ENCODE measurements around the gene ERBB4. TPM values are rescaled to one million over a fixed set of nuclear protein-coding genes. Genes with fewer than 3 reads are reported as not detected.

ERBB4 gene
- total and polyA plus RNA-seq, 2 of the 8 experiments (the other 6 are each of a cell fraction or from before 2014, with no cell fraction given), result 0.34 to 1.3 TPM

GRCh38 chr2:212136216-212136795, 402.3 kb downstream of the ERBB4 start:
- Histone ChIP-seq H3K79me1 (ENCODE audit: low read depth, low read length) (no peaks in the 10 kb centered on the region), H3K14ac (ENCODE audit: insufficient read length) (no peak overlapping the region), H3K9ac (replicated peaks in 1 of 4; ENCODE audit: extremely low read depth in 1 of 4, low read depth in 3 of 4, low read length in 3 of 4) (no peak overlapping the region), H3K4me2 (ENCODE audit: insufficient read depth in 1 of 2, low read depth in 2 of 2, low read length in 2 of 2) (no peak overlapping the region), H3K27ac (ENCODE audit: low read depth, low read length) (no peak overlapping the region), H2BK12ac (ENCODE audit: low read depth, low read length) (no peak overlapping the region), H3K4ac (replicated peaks; ENCODE audit: insufficient read length, low read depth, low read length) (no peak overlapping the region), H2BK120ac (replicated peaks; ENCODE audit: low read depth, low read length) (no peak overlapping the region), H2BK20ac (ENCODE audit: low read length) (no peak overlapping the region), H3K18ac (ENCODE audit: extremely low read depth, low read length) (no peak overlapping the region), H3K79me2 (ENCODE audit: control insufficient read depth in 1 of 2, insufficient read depth in 2 of 2, low read length in 2 of 2) (no peaks in the 10 kb centered on the region), H3K23me2 (ENCODE audit: low read depth, low read length) (no peaks in the 10 kb centered on the region; the same call in 1 of the 2 replicates), H3K56ac (replicated peaks; ENCODE audit: insufficient read length, low read depth, low read length) (no peak overlapping the region), H4K8ac (ENCODE audit: extremely low read depth, insufficient read depth, low read length) (no peak overlapping the region), H4K91ac (replicated peaks; ENCODE audit: insufficient read length, low read length) (no peak overlapping the region), H3K23ac (ENCODE audit: insufficient read length) (no peak overlapping the region), H3K27me3 (replicated peaks in 1 of 4; ENCODE audit: control insufficient read depth in 3 of 4, extremely low read depth in 1 of 4, insufficient read depth in 3 of 4, low read length in 3 of 4) (no peaks in the 10 kb centered on the region), H3K4me1 (replicated peaks in 1 of 4; ENCODE audit: control insufficient read depth in 3 of 4, insufficient read depth in 4 of 4, low read length in 3 of 4) (no peaks in the 10 kb centered on the region), H2AK5ac (ENCODE audit: low read depth, low read length) (no peak overlapping the region), H3K4me3 (ENCODE audit: extremely low read depth in 1 of 4, insufficient read depth in 2 of 4, low read depth in 3 of 4, low read length in 4 of 4) (no peak overlapping the region), H2BK5ac (ENCODE audit: low read depth, low read length) (no peak overlapping the region), H3K9me3 (ENCODE audit: insufficient read depth in 2 of 2, low read depth in 1 of 2, low read length in 1 of 2) (no peaks in the 10 kb centered on the region), H3K36me3 (ENCODE audit: control insufficient read depth in 2 of 4, insufficient read depth in 4 of 4, low read length in 3 of 4) (no peaks in the 10 kb centered on the region), H4K20me1 (replicated peaks in 1 of 2; ENCODE audit: control insufficient read depth in 1 of 2, insufficient read depth in 2 of 2, low read length in 2 of 2) (no peaks in the 10 kb centered on the region), H2AFZ (ENCODE audit: low read length) (0 out of 2 replicates have a peak overlapping the region, but pooled peaks have one; percentile 39), H2BK15ac (ENCODE audit: low read length) (no peak overlapping the region), H4K5ac (ENCODE audit: insufficient read length, low read depth, low read length) (no peak overlapping the region)
- ChIA-PET POLR2A (ENCODE audit: partially characterized antibody) (no interaction called here), CTCF (ENCODE audit: partially characterized antibody) (interaction anchor here (0.6 kb wide), 2 partner anchors 11 to 12 kb away, joined by 3 read pairs; no protein-coding TSS in a partner anchor)
- no peak for DNase-seq (ENCODE audit: low read depth in 1 of 2, low spot score in 2 of 2)
- 82% methylated on average over 2 of the region's 2 CpGs; no CpG with 5 or more reads in 1 of the 2 experiments for WGBS, 2 experiments (ENCODE audit: extremely low coverage in 1 of 2, insufficient coverage in 1 of 2, insufficient read length in 1 of 2, insufficient replicate concordance in 2 of 2, low coverage in 1 of 2, low lambda C conversion rate in 2 of 2, missing lambda C conversion rate in 1 of 2)
- FAIRE-seq, result no peak
- TF ChIP-seq BRCA1 (IDR thresholded peaks at IDR 0.05; ENCODE audit: low read depth, low read length), result no peak
- no peak for TF ChIP-seq ASH2L (IDR thresholded peaks at IDR 0.05; ENCODE audit: low read length)
- TF ChIP-seq HDAC2 (IDR thresholded peaks at IDR 0.05; ENCODE audit: borderline replicate concordance in 1 of 2, low read depth in 2 of 2, low read length in 2 of 2), result no peak
- no peak for TF ChIP-seq YY1 (IDR thresholded peaks at IDR 0.05; ENCODE audit: low read depth, low read length)
- no peak for TF ChIP-seq SUZ12 (IDR thresholded peaks at IDR 0.05; ENCODE audit: low read length)
- TF ChIP-seq HDAC6 (IDR thresholded peaks at IDR 0.05; ENCODE audit: low read depth, low read length), result no peak
- TF ChIP-seq, protein P1, sequence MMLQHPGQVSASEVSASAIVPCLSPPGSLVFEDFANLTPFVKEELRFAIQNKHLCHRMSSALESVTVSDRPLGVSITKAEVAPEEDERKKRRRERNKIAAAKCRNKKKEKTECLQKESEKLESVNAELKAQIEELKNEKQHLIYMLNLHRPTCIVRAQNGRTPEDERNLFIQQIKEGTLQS (IDR thresholded peaks at IDR 0.05; ENCODE audit: insufficient read depth, low read depth, low read length), result no peak
- no peak for TF ChIP-seq GABPA (IDR thresholded peaks at IDR 0.05; ENCODE audit: borderline replicate concordance, insufficient read depth, low read length)
- no peak for TF ChIP-seq CHD1 (IDR thresholded peaks at IDR 0.05; ENCODE audit: low read depth, low read length)
- no peak for TF ChIP-seq KDM5A (IDR thresholded peaks at IDR 0.05; ENCODE audit: low read length)
- TF ChIP-seq SP4 (IDR thresholded peaks at IDR 0.05; ENCODE audit: low read length), result no peak
- no peak for TF ChIP-seq ATF2 (IDR thresholded peaks at IDR 0.05; ENCODE audit: low read length)
